Ascending aorta (tissue), 2 donors: ENCODE measurements around the gene THADA. TPM values are rescaled to one million over a fixed set of nuclear protein-coding genes. Genes with fewer than 3 reads are reported as not detected.

Experiments
- DNase-seq, 2 donors: peaks; one replicate each; pipeline ENCODE4 v3.0.0-alpha.2; 2019; ENCODE audit warnings: low spot score in 2 of 2
- H3K27ac ChIP-seq, 2 donors: fragments of 200-600 bp; sonication (generic); one replicate each; pipeline ENCODE4 v1.5.1; 2016 to 2017; ENCODE audit warnings: mild to moderate bottlenecking in 1 of 2
- H3K27me3 ChIP-seq: fragments of 200-600 bp; sonication (generic); one replicate; pipeline ENCODE4 v1.5.1; 2017
- H3K36me3 ChIP-seq, 2 donors: fragments of 200-600 bp; sonication (generic); one replicate each; pipeline ENCODE4 v1.5.1; 2016
- H3K4me1 ChIP-seq, 2 donors: fragments of 200-600 bp; sonication (generic); one replicate each; pipeline ENCODE4 v1.5.1; 2016 to 2017; ENCODE audit warnings: mild to moderate bottlenecking in 1 of 2
- H3K4me3 ChIP-seq, 2 donors: fragments of 200-600 bp; sonication (generic); one replicate each; pipeline ENCODE4 v1.5.1; 2016 to 2017; ENCODE audit warnings: mild to moderate bottlenecking in 1 of 2
- H3K9me3 ChIP-seq, 2 donors: fragments of 200-600 bp; sonication (generic); one replicate each; pipeline ENCODE4 v1.5.1; 2016
- intact Hi-C: fragments of 100-400 bp; cut with DNase I; formaldehyde crosslinking; loops from one replicate; pipeline ENCODE4 v1.15.1; 2023
- total RNA-seq: library from RNA; depleted of rRNA; stranded (reverse); fragments of >200 nt; gene quantifications from one replicate; pipeline ENCODE4 v1.1.0, GENCODE V29; 2016
- TF ChIP-seq, protein P1 (sequence below), 3 experiments: fragments of 200-600 bp in 2 of 3; fragments of 450-650 bp in 1 of 3; sonication (generic) in 2 of 3; IDR thresholded peaks; one replicate each; pipeline ENCODE4 v1.5.1; 2016 to 2019; ENCODE audit warnings: antibody characterized with exemption in 3 of 3, mild to moderate bottlenecking in 1 of 3, moderate library complexity in 1 of 3

Gene THADA
- total RNA-seq, 1 donor from 2014 or later, result 27.4 TPM

- Histone ChIP-seq H3K4me3 (no peak overlapping the region), H3K36me3 (no peaks in the 10 kb centered on the region), H3K9me3 (no peaks in the 10 kb centered on the region), H3K27ac (no peak overlapping the region), H3K27me3 (no peaks in the 10 kb centered on the region), H3K4me1 (no peaks in the 10 kb centered on the region)
- no peak for DNase-seq
- intact Hi-C loops, result no loop called here
- TF ChIP-seq, protein P1, sequence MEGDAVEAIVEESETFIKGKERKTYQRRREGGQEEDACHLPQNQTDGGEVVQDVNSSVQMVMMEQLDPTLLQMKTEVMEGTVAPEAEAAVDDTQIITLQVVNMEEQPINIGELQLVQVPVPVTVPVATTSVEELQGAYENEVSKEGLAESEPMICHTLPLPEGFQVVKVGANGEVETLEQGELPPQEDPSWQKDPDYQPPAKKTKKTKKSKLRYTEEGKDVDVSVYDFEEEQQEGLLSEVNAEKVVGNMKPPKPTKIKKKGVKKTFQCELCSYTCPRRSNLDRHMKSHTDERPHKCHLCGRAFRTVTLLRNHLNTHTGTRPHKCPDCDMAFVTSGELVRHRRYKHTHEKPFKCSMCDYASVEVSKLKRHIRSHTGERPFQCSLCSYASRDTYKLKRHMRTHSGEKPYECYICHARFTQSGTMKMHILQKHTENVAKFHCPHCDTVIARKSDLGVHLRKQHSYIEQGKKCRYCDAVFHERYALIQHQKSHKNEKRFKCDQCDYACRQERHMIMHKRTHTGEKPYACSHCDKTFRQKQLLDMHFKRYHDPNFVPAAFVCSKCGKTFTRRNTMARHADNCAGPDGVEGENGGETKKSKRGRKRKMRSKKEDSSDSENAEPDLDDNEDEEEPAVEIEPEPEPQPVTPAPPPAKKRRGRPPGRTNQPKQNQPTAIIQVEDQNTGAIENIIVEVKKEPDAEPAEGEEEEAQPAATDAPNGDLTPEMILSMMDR (IDR thresholded peaks at IDR 0.05), result no peak
Observed at GRCh38 chr2:43196768-43197587, 398.9 kb downstream of the THADA start.

DNA sequence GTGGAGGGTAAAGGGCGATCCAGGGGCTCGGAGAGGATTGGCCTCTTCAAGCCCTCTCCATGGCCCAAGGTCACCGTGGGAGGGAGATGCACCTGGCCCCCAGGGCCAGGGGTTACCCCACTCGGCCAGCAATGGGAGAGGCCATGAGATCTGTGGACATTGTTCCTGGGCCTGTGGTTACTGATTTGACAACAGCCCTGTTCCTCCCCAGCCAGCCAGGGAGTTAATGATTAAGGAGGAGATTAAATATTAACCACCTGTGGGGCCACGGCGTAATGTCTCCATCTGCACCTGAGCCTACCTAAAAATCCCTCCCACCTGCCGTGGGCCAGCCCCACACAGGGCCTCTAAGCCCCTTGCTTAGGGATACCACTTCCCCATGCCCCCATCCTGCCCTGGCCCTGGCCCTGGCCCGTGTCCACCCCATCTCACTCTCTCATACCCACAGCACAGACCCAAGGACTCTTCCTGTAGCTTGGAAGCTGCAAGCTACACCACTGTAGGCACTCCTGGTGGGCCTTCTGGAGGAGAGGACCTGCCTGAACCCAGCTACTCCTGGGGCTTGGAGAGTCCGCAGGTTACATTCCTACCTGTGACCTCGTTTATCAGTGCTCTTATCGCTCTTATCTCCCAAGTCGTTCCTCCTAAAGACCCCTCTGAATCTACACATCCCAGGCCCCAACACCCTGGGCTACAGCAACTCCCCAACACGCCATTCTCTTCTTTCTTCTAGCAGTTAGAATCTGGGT, 401.5 kb downstream of the THADA start:
- no peak overlapping the region for H3K4me3 ChIP-seq
- TF ChIP-seq, protein P1 (IDR thresholded peaks at IDR 0.05), result no peak
- no peaks in the 10 kb centered on the region for H3K27me3 ChIP-seq
- intact Hi-C loops, result no loop called here
- H3K4me1 ChIP-seq, result no peaks in the 10 kb centered on the region
- H3K9me3 ChIP-seq, result no peaks in the 10 kb centered on the region
- no peak for DNase-seq
- H3K36me3 ChIP-seq, result no peaks in the 10 kb centered on the region
- no peak overlapping the region for H3K27ac ChIP-seq

DNA sequence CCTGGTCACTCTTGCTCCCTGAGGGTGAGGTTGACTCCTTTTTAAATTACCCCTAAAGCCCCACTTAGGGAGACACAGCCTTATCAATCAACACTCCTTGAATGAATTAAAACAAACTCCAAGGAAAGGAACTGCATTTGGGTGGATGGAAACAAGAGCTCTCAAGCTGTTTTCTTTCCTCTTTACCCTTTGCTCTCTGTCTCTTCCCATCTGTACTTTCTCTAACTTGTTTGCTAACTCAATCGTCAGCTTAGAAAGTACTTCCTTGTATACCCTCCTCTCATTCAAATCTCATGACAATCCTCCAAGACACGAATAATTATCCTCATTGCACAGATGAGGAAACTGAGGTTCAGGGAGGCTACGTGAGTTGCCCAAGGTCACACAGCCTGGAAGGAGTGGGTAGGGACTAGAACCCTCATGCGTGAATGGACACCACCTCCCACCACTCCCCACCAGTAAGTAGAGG, 402.2 kb downstream of the THADA start:
- H3K27me3 ChIP-seq, result no peaks in the 10 kb centered on the region
- H3K9me3 ChIP-seq, result no peaks in the 10 kb centered on the region
- DNase-seq, result no peak
- intact Hi-C loops, result no loop called here
- TF ChIP-seq, protein P1 (IDR thresholded peaks at IDR 0.05), result no peak
- H3K4me1 ChIP-seq, result no peaks in the 10 kb centered on the region
- H3K36me3 ChIP-seq, result no peaks in the 10 kb centered on the region
- H3K4me3 ChIP-seq, result no peak overlapping the region
- no peak overlapping the region for H3K27ac ChIP-seq

DNA sequence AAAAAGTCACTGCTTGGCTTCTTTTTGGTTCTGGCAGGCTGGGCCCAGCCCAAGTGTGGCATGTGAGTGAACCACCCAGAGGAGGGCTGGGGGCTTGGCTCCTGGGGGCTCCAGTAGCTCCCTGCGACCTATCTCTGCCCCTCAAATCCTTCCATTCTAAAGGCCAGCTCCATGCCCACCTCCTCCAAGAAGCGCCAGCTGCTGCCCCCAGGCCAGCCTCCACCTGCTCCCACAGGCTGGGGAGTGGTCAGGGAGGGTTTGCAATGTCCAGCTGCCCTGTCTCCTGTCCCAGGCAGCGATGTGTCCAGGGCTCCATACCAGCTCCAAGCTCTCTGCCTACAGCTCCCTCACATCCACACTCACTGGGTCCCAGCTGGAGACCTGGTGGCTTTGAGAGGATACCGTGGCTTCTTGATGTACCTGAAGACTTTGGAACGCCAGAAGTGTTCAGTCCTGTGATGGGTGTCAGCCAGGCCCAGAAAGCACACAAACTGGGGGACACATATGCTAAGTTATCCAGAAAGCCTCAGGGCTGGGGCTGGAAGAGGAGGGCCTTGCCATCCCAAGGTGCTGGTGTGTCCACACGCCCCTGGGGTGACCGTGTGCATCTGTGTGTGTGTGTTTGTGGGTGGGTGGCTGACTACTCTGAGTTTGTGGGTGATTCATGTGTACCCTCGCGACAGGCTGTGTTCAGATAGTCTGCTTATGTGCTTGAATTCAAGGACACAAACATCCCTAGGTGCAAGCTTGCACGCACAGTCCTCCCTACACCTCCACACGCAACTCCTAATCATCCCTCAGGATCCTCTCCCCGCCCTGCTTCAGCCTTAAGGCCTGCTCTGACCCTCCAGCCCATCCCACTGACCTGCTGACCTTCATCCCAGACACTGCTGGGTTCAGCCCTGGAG, 402.8 kb downstream of the THADA start:
- Histone ChIP-seq H3K36me3 (no peaks in the 10 kb centered on the region), H3K27ac (no peak overlapping the region), H3K4me1 (no peaks in the 10 kb centered on the region), H3K27me3 (no peaks in the 10 kb centered on the region), H3K4me3 (no peak overlapping the region), H3K9me3 (no peaks in the 10 kb centered on the region)
- TF ChIP-seq, protein P1 (IDR thresholded peaks at IDR 0.05), result no peak
- intact Hi-C loops, result no loop called here
- DNase-seq, result no peak

DNA sequence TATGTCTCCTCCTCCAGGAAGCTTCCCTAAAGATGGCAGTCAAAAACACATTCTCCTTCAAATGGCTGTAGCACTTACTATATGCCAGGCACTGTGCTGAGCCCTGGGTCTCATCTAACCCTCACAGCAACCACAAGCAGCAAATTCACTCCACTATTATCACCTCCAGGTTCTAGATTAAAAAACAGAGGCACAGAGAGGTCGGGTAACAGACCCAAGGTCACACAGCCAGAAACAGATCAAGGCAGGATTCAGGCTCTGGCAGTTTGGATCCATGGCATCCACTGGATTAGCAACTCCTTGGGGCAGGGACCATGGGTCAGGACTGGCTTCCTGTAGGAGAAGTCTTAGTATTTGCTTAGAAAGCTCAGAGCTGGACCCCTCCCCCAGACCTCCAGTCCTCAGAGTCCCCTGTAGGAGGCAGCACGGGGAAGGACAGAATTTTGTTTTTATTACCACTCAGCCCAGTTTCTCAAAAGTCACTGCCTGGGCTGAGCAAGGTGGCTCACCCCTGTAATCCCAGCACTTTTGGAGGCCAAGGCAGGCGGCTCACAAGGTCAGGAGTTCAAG, 403.8 kb downstream of the THADA start:
- Histone ChIP-seq H3K27me3 (no peaks in the 10 kb centered on the region), H3K4me1 (no peaks in the 10 kb centered on the region), H3K36me3 (no peaks in the 10 kb centered on the region), H3K27ac (no peak overlapping the region), H3K4me3 (no peak overlapping the region), H3K9me3 (no peaks in the 10 kb centered on the region)
- DNase-seq, result no peak
- intact Hi-C loops, result no loop called here
- TF ChIP-seq, protein P1 (IDR thresholded peaks at IDR 0.05), result no peak
